H1 (cell line): ENCODE data around the gene SPINK9. TPM values are rescaled to one million over a fixed set of nuclear protein-coding genes. Genes with fewer than 3 reads are reported as not detected.

Source experiments
- CTCF ChIA-PET: fragments of 300-600 bp; sonication (Branson Sonifier 250); formaldehyde crosslinking; loops from one replicate; lab custom pipeline; 2021; ENCODE audit not compliant: partially characterized antibody; lab: Charles Lee
- POLR2A ChIA-PET: fragments of 300-600 bp; sonication (Branson Sonifier 250); formaldehyde crosslinking; loops from one replicate; lab custom pipeline; 2021; ENCODE audit warnings: inconsistent platforms; ENCODE audit not compliant: partially characterized antibody; lab: Charles Lee
- DNase-seq, 2 experiments: peaks; one replicate each; pipeline versions ENCODE4 v3.0.0 to v3.0.0-alpha.2; 2010 to 2022; ENCODE audit warnings: low spot score in 2 of 2, low read depth in 1 of 2, mixed read lengths in 1 of 2
- FAIRE-seq: peaks from 2 replicates; lab custom pipeline; 2011; peaks lifted over from hg19 to GRCh38; lab: Jason Lieb, UNC
- H2AFZ ChIP-seq: 2 replicates; pipeline ENCODE4 v1.8.1; 2012; ENCODE audit warnings: low read length, inconsistent platforms
- H2AK5ac ChIP-seq: 2 replicates; pipeline ENCODE4 v1.6.1; 2013; ENCODE audit warnings: low read depth, low read length
- H2BK120ac ChIP-seq: replicated peaks from 2 replicates; pipeline ENCODE3; 2013; ENCODE audit warnings: low read depth, low read length, inconsistent platforms
- H2BK12ac ChIP-seq: 2 replicates; pipeline ENCODE4 v1.6.1; 2013; ENCODE audit warnings: low read depth, low read length
- H2BK15ac ChIP-seq: 2 replicates; pipeline ENCODE4 v1.6.1; 2013; ENCODE audit warnings: low read length
- H2BK20ac ChIP-seq: 2 replicates; pipeline ENCODE4 v1.6.1; 2013; ENCODE audit warnings: low read length
- H2BK5ac ChIP-seq: 2 replicates; pipeline ENCODE4 v1.6.1; 2013; ENCODE audit warnings: low read depth, low read length
- H3K14ac ChIP-seq: 2 replicates; pipeline ENCODE4 v1.6.1; 2013; ENCODE audit warnings: inconsistent platforms; ENCODE audit not compliant: insufficient read length
- H3K18ac ChIP-seq: 2 replicates; pipeline ENCODE4 v1.6.1; 2013; ENCODE audit warnings: low read length; ENCODE audit errors: extremely low read depth
- H3K23ac ChIP-seq: 2 replicates; pipeline ENCODE4 v1.6.1; 2013; ENCODE audit warnings: inconsistent platforms; ENCODE audit not compliant: insufficient read length
- H3K23me2 ChIP-seq: 2 replicates; pipeline ENCODE4 v1.6.1; 2013; ENCODE audit warnings: low read depth, low read length
- H3K27ac ChIP-seq: 2 replicates; pipeline ENCODE4 v1.6.1; 2011; ENCODE audit warnings: low read depth, low read length, inconsistent platforms
- H3K27me3 ChIP-seq, 4 experiments: replicated peaks in 1 of 4; 1 replicate in 1 of 4; 2 replicates in 3 of 4; pipeline versions ENCODE4 v1.6.1 to v1.8.1; 2011 to 2013; ENCODE audit warnings: low read length in 3 of 4, mild to moderate bottlenecking in 3 of 4, inconsistent platforms in 2 of 4, mixed read lengths in 2 of 4, moderate library complexity in 1 of 4; ENCODE audit not compliant: control insufficient read depth in 3 of 4, insufficient read depth in 3 of 4; ENCODE audit errors: extremely low read depth in 1 of 4
- H3K36me3 ChIP-seq, 4 experiments: 2 replicates each; pipeline versions ENCODE4 v1.6.1 to v1.8.1; 2011 to 2013; ENCODE audit warnings: mild to moderate bottlenecking in 4 of 4, low read length in 3 of 4, moderate library complexity in 2 of 4, control low read depth in 1 of 4, inconsistent platforms in 1 of 4; ENCODE audit not compliant: insufficient read depth in 4 of 4, control insufficient read depth in 2 of 4
- H3K4ac ChIP-seq: replicated peaks from 2 replicates; pipeline ENCODE3; 2013; ENCODE audit warnings: low read length, low read depth, mixed read lengths, inconsistent platforms; ENCODE audit not compliant: insufficient read length
- H3K4me1 ChIP-seq, 4 experiments: replicated peaks in 1 of 4; 1 replicate in 1 of 4; 2 replicates in 3 of 4; pipeline versions ENCODE4 v1.6.1 to v1.8.1; 2011 to 2013; ENCODE audit warnings: low read length in 3 of 4, inconsistent platforms in 2 of 4, mixed read lengths in 1 of 4; ENCODE audit not compliant: insufficient read depth in 4 of 4, control insufficient read depth in 3 of 4
- H3K4me2 ChIP-seq, 2 experiments: 2 replicates each; pipeline versions ENCODE4 v1.6.1 to v1.8.1; 2011 to 2013; ENCODE audit warnings: low read depth in 2 of 2, low read length in 2 of 2, control low read depth in 1 of 2, inconsistent platforms in 1 of 2, mild to moderate bottlenecking in 1 of 2; ENCODE audit not compliant: insufficient read depth in 1 of 2
- H3K4me3 ChIP-seq, 4 experiments: fragments of 200-600, 300-600 bp in 1 of 4; sonication (generic), shearing (Covaris generic), sonication (Bioruptor Twin) in 1 of 4; 2 replicates each; pipeline versions ENCODE4 v1.5.1 to v1.8.1; 2011 to 2016; ENCODE audit warnings: low read length in 4 of 4, low read depth in 3 of 4, control low read depth in 2 of 4, inconsistent platforms in 2 of 4, mild to moderate bottlenecking in 2 of 4, mixed read lengths in 1 of 4, moderate library complexity in 1 of 4; ENCODE audit not compliant: insufficient read depth in 2 of 4; ENCODE audit errors: extremely low read depth in 1 of 4
- H3K56ac ChIP-seq: replicated peaks from 2 replicates; pipeline ENCODE3; 2013; ENCODE audit warnings: low read depth, mild to moderate bottlenecking, mixed read lengths, low read length, inconsistent platforms; ENCODE audit not compliant: insufficient read length
- H3K79me1 ChIP-seq: 2 replicates; pipeline ENCODE4 v1.6.1; 2013; ENCODE audit warnings: low read depth, low read length, control low read depth
- H3K79me2 ChIP-seq, 2 experiments: 2 replicates each; pipeline versions ENCODE4 v1.6.1 to v1.8.1; 2012 to 2013; ENCODE audit warnings: low read length in 2 of 2, mild to moderate bottlenecking in 2 of 2, inconsistent platforms in 1 of 2; ENCODE audit not compliant: insufficient read depth in 2 of 2, control insufficient read depth in 1 of 2
- H3K9ac ChIP-seq, 4 experiments: replicated peaks in 1 of 4; 1 replicate in 1 of 4; 2 replicates in 3 of 4; pipeline versions ENCODE4 v1.6.1 to v1.8.1; 2011 to 2013; ENCODE audit warnings: low read depth in 3 of 4, low read length in 3 of 4, control low read depth in 2 of 4, mild to moderate bottlenecking in 2 of 4, moderate library complexity in 2 of 4, inconsistent platforms in 1 of 4; ENCODE audit errors: extremely low read depth in 1 of 4
- H3K9me3 ChIP-seq, 2 experiments: 2 replicates each; pipeline versions ENCODE4 v1.6.1 to v1.8.1; 2012 to 2013; ENCODE audit warnings: mild to moderate bottlenecking in 2 of 2, moderate library complexity in 2 of 2, control low read depth in 1 of 2, inconsistent platforms in 1 of 2, low read depth in 1 of 2, low read length in 1 of 2, mixed read lengths in 1 of 2; ENCODE audit not compliant: insufficient read depth in 2 of 2
- H4K20me1 ChIP-seq, 2 experiments: replicated peaks in 1 of 2; 2 replicates each; pipeline versions ENCODE3 to v1.8.1; 2011 to 2013; ENCODE audit warnings: inconsistent platforms in 2 of 2, low read length in 2 of 2, mild to moderate bottlenecking in 1 of 2; ENCODE audit not compliant: insufficient read depth in 2 of 2, control insufficient read depth in 1 of 2
- H4K5ac ChIP-seq: 2 replicates; pipeline ENCODE4 v1.6.1; 2013; ENCODE audit warnings: low read length, low read depth, mixed read lengths, inconsistent platforms; ENCODE audit not compliant: insufficient read length
- H4K8ac ChIP-seq: 2 replicates; pipeline ENCODE4 v1.8.0; 2013; ENCODE audit warnings: mild to moderate bottlenecking, moderate library complexity, low read length, inconsistent platforms; ENCODE audit not compliant: insufficient read depth; ENCODE audit errors: extremely low read depth
- H4K91ac ChIP-seq: replicated peaks from 2 replicates; pipeline ENCODE3; 2013; ENCODE audit warnings: low read length, mixed read lengths, inconsistent platforms; ENCODE audit not compliant: insufficient read length
- ASH2L ChIP-seq: fragments of 200-600, 300-600 bp; sonication (generic); IDR thresholded peaks from one replicate; pipeline ENCODE4 v1.7.1; 2017; ENCODE audit warnings: low read length
- CHD1 ChIP-seq: IDR thresholded peaks from 2 replicates; pipeline ENCODE4 v1.6.1; 2012; ENCODE audit warnings: low read depth, low read length, improper control_type of control experiment
- NRF1 ChIP-seq: IDR thresholded peaks from 2 replicates; pipeline ENCODE4 v1.6.1; 2011; ENCODE audit warnings: mild to moderate bottlenecking, low read depth, low read length, improper control_type of control experiment
- RFX5 ChIP-seq: IDR thresholded peaks from 2 replicates; pipeline ENCODE4 v1.6.1; 2011; ENCODE audit warnings: low read depth, low read length, improper control_type of control experiment, borderline replicate concordance
- RXRA ChIP-seq: IDR thresholded peaks from 2 replicates; pipeline ENCODE4 v1.6.1; 2011; ENCODE audit warnings: low read depth, mild to moderate bottlenecking, low read length, moderate library complexity; ENCODE audit not compliant: insufficient read depth
- SIX5 ChIP-seq: IDR thresholded peaks from 2 replicates; pipeline ENCODE4 v1.6.1; 2011; ENCODE audit warnings: mild to moderate bottlenecking, low read depth, low read length
- SP1 ChIP-seq: IDR thresholded peaks from 2 replicates; pipeline ENCODE4 v1.6.1; 2011; ENCODE audit warnings: low read depth, low read length
- TBP ChIP-seq: IDR thresholded peaks from 2 replicates; pipeline ENCODE4 v1.6.1; 2011; ENCODE audit warnings: low read depth, low read length, improper control_type of control experiment
- YY1 ChIP-seq: IDR thresholded peaks from 2 replicates; pipeline ENCODE4 v1.6.1; 2011; ENCODE audit warnings: low read depth, mild to moderate bottlenecking, low read length
- WGBS, 2 experiments: shearing (Covaris generic) in 1 of 2; methylation state at CpG; one replicate each; pipeline versions ENCODE4 v1.1.6 to v1.1.7; 2013 to 2015; ENCODE audit warnings: low lambda C conversion rate in 2 of 2, mixed read lengths in 2 of 2, inconsistent platforms in 1 of 2, low coverage in 1 of 2, missing lambda C conversion rate in 1 of 2; ENCODE audit not compliant: insufficient replicate concordance in 2 of 2, insufficient coverage in 1 of 2, insufficient read length in 1 of 2; ENCODE audit errors: extremely low coverage in 1 of 2, missing lambda C conversion rate in 1 of 2; 5-methylcytosine and 5-hydroxymethylcytosine counted together
- polyA plus RNA-seq, 7 experiments: library from polyadenylated mRNA; depleted of rRNA in 3 of 7; stranded (reverse) in 5 of 7; unstranded in 2 of 7; fragments of >200 nt in 5 of 7; fragments of 200-250 nt in 2 of 7; gene quantifications; 1 replicate in 5 of 7; 2 replicates in 1 of 7; 4 replicates in 1 of 7; pipeline versions ENCODE4 v1.2.1 to v1.2.3, GENCODE V29; 2011 to 2013; ENCODE audit warnings: missing spikeins in 2 of 7, mixed read lengths in 2 of 7
- total RNA-seq: library from RNA; stranded (reverse); fragmentation: NEBNext Ultra II Directional; extraction: Animal tissue kit (Norgen Biotek cat#: 25700); gene quantifications from 2 replicates; pipeline ENCODE4 v1.2.1, GENCODE V29; 2021

SPINK9 gene
- total and polyA plus RNA-seq, 2 of the 8 experiments (the other 6 are each of a cell fraction or from before 2014, with no cell fraction given), result not detected

DNA sequence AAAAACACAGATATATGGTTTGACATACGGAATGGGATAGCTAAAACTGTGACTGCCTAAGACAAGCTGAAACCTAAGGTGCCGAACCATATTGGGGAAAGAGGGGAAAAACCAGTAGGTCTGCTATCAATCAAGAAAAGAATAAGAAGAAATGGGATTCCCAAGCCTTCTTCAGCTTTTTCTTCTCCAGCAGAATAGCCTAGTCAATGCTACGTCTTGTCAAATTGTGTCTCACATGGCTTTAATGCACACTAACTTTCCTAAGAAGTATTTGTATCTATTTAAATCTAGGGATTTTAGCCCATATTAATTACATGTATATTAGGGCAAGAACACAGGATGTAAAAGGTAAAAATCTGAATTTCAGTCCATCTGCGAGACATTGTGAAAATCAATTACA lies 47.6 kb downstream of the SPINK9 start:
- H4K8ac ChIP-seq, result no peak overlapping the region
- peaks cover 6% of the 10 kb centered on the region for H3K23me2 ChIP-seq
- no peak overlapping the region for H3K14ac ChIP-seq
- H2BK5ac ChIP-seq, result no peak overlapping the region
- peak overlapping the region; percentile 86 to 93 (median 88) for H3K4me3 ChIP-seq
- H3K4me2 ChIP-seq, result peak overlapping the region; percentile 66 to 97
- H3K79me2 ChIP-seq, result peaks cover 0 to 39% of the 10 kb centered on the region in 2 experiments; a peak in 2 of 4 replicates
- H2BK120ac ChIP-seq, result no peak overlapping the region
- H3K36me3 ChIP-seq, result peaks cover 0 to 5% (median 0%) of the 10 kb centered on the region in 4 experiments; a peak in 2 of 8 replicates
- ChIA-PET CTCF (interaction anchor here (0.6 to 1.0 kb wide), 4 partner anchors 8 to 269 kb away, joined by 3 read pairs; no protein-coding TSS in a partner anchor), POLR2A (interaction anchor here (0.7 to 0.8 kb wide), 2 partner anchors 9 to 85 kb away, joined by 3 read pairs; no protein-coding TSS in a partner anchor)
- peaks cover 0 to 3% (median 0%) of the 10 kb centered on the region in 4 experiments; a peak in 4 of 7 replicates for H3K4me1 ChIP-seq
- H3K79me1 ChIP-seq, result peaks cover 10% of the 10 kb centered on the region; the same call in 1 of the 2 replicates
- H2AK5ac ChIP-seq, result no peak overlapping the region
- no peak overlapping the region for H2BK20ac ChIP-seq
- WGBS, 2 experiments, result 81% methylated on average over 4 of the region's 4 CpGs; no CpG with 5 or more reads in 1 of the 2 experiments
- no peaks in the 10 kb centered on the region for H3K27me3 ChIP-seq
- no peaks in the 10 kb centered on the region; a peak in 1 of 4 replicates for H3K9me3 ChIP-seq
- H3K4ac ChIP-seq, result no peak overlapping the region
- 0 out of 7 replicates have a peak overlapping the region, but pooled peaks of 1 of the 4 experiments have one; percentile 48 for H3K9ac ChIP-seq
- peaks cover 0 to 2% of the 10 kb centered on the region in 2 experiments for H4K20me1 ChIP-seq
- peak overlapping the region; percentile 64 for H4K5ac ChIP-seq
- FAIRE-seq (no peak), DNase-seq (no peak)
- no peak overlapping the region for H3K27ac ChIP-seq
- H2AFZ ChIP-seq, result peak overlapping the region; percentile 88; the same call in 1 of the 2 replicates
- H4K91ac ChIP-seq, result no peak overlapping the region
- H3K18ac ChIP-seq, result no peak overlapping the region
- no peak overlapping the region for H2BK12ac ChIP-seq
- H2BK15ac ChIP-seq, result no peak overlapping the region
- H3K23ac ChIP-seq, result no peak overlapping the region
- H3K56ac ChIP-seq, result no peak overlapping the region
- TF ChIP-seq TBP (no peak), ASH2L (no peak), NRF1 (no peak), RFX5 (no peak), YY1 (no peak), SIX5 (no peak), RXRA (no peak), CHD1 (no peak), SP1 (no peak)
- TF ChIP-seq, all 59 proteins: peak for 0
